Chondrocyte (in vitro differentiated cells): Measurements from ENCODE around the gene FBXO24. TPM values are rescaled to one million over a fixed set of nuclear protein-coding genes. Genes with fewer than 3 reads are reported as not detected.

ENCODE experiments used
- DNase-seq: peaks from one replicate; pipeline ENCODE4 v3.0.0; 2021; ENCODE audit warnings: mixed read lengths, low spot score
- H3K27ac Mint-ChIP-seq: one replicate; pipeline ENCODE4 v1.8.0; 2021; ENCODE audit warnings: mild to moderate bottlenecking, moderate library complexity, mixed read lengths; ENCODE audit not compliant: unreplicated experiment
- H3K27me3 Mint-ChIP-seq: 2 replicates; pipeline ENCODE4 v1.8.0; 2021; ENCODE audit warnings: low read depth, mixed read lengths
- H3K36me3 Mint-ChIP-seq: 2 replicates; pipeline ENCODE4 v1.8.0; 2021; ENCODE audit warnings: low read depth, mixed read lengths
- H3K4me1 Mint-ChIP-seq: 2 replicates; pipeline ENCODE4 v1.8.0; 2021; ENCODE audit warnings: low read depth, mild to moderate bottlenecking, mixed read lengths
- H3K4me3 Mint-ChIP-seq: one replicate; pipeline ENCODE4 v1.8.0; 2021; ENCODE audit warnings: mild to moderate bottlenecking, moderate library complexity, mixed read lengths; ENCODE audit not compliant: unreplicated experiment
- H3K9me3 Mint-ChIP-seq: 2 replicates; pipeline ENCODE4 v1.8.0; 2021; ENCODE audit warnings: low read depth, mixed read lengths
- total RNA-seq: library from RNA; stranded (reverse); gene quantifications from 3 replicates; pipeline ENCODE4 v1.2.1, GENCODE V29; 2021
- TF ChIP-seq, protein P1 (sequence below): fragments of 200-600 bp; sonication (generic); IDR thresholded peaks from 2 replicates; pipeline ENCODE4 v1.5.0; 2021; ENCODE audit warnings: antibody characterized with exemption, mild to moderate bottlenecking, moderate library complexity

FBXO24 gene
- total RNA-seq, 1 donor from 2014 or later = 0.57 TPM

DNA sequence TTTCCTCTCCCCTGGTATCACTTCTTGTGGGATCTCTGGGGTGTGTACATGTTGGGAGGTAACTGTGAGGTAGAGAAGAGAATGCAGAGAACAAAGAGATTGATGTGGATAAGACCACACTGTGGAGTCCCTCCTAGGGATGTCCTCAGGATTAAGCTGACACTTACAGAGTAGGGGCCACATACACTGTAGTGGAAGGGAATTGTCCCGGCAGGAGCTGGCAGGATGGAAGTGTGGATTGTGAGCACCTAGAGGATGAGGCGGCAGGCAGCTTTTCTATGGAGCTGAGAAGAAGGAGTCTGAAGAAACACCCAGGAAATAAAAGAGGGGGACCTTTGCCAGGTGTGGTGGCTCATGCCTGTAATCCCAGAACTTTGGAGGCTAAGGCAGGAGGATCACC lies 33.6 kb upstream of the FBXO24 start:
- no peak overlapping the region for H3K27ac Mint-ChIP-seq

DNA sequence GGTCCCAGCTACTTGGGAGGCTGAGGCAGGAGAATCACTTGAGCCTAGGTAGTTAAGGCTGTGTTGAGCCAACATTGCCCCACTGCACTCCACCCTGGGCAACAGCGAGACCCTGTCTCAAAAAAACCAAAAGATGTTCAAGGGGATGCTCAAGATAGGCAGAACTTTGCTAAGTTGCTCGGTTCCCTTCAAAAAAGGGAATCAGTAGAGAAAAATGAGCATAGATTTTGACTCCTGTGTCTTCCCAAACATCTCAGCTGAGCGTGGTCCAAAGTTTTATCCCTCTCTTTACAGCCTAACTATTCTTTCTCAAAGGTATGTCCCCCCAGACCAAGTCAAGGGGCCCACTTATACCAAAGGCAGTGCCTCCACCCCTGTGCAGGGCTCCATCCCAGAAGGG lies 33.1 kb upstream of the FBXO24 start:
- H3K4me3 Mint-ChIP-seq = no peak overlapping the region
- TF ChIP-seq, protein P1, sequence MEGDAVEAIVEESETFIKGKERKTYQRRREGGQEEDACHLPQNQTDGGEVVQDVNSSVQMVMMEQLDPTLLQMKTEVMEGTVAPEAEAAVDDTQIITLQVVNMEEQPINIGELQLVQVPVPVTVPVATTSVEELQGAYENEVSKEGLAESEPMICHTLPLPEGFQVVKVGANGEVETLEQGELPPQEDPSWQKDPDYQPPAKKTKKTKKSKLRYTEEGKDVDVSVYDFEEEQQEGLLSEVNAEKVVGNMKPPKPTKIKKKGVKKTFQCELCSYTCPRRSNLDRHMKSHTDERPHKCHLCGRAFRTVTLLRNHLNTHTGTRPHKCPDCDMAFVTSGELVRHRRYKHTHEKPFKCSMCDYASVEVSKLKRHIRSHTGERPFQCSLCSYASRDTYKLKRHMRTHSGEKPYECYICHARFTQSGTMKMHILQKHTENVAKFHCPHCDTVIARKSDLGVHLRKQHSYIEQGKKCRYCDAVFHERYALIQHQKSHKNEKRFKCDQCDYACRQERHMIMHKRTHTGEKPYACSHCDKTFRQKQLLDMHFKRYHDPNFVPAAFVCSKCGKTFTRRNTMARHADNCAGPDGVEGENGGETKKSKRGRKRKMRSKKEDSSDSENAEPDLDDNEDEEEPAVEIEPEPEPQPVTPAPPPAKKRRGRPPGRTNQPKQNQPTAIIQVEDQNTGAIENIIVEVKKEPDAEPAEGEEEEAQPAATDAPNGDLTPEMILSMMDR = no peak
- no peaks in the 10 kb centered on the region for H3K27me3 Mint-ChIP-seq
- DNase-seq = no peak
- peaks cover 5% of the 10 kb centered on the region for H3K36me3 Mint-ChIP-seq
- H3K27ac Mint-ChIP-seq = no peak overlapping the region
- no peaks in the 10 kb centered on the region for H3K9me3 Mint-ChIP-seq
- H3K4me1 Mint-ChIP-seq = peaks cover 8% of the 10 kb centered on the region

More for the DNA sequence above, 33.6 kb upstream of the FBXO24 start:
- Mint-ChIP-seq H3K4me3 (no peak overlapping the region), H3K4me1 (peaks cover 13% of the 10 kb centered on the region), H3K27me3 (no peaks in the 10 kb centered on the region), H3K9me3 (no peaks in the 10 kb centered on the region), H3K36me3 (peaks cover 5% of the 10 kb centered on the region)
- TF ChIP-seq, protein P1 = no peak
- no peak for DNase-seq

DNA sequence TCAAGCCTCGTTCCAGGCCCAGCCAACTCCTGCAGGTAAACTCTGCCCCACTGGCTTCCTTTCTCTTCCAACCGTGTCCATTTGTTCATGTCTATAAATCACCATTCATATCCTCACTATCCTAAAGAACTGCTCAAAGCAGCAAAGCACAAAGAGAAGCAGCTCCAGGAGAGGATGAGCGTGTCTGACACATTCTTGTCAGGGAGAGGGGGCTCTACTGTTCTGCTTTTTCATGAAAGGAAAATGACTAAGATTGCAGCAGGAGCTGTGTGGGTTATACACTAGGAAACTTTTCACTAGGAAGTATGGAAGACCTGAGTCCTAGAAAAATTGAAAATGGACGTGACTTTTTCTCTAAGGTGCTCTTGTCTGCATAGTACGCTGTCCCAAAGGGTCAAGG lies 30.4 kb upstream of the FBXO24 start:
- no peak overlapping the region for H3K27ac Mint-ChIP-seq
- DNase-seq = no peak
- H3K4me3 Mint-ChIP-seq = no peak overlapping the region
- H3K4me1 Mint-ChIP-seq = no peaks in the 10 kb centered on the region
- H3K36me3 Mint-ChIP-seq = peaks cover 3% of the 10 kb centered on the region
- H3K27me3 Mint-ChIP-seq = no peaks in the 10 kb centered on the region
- TF ChIP-seq, protein P1 = no peak
- H3K9me3 Mint-ChIP-seq = no peaks in the 10 kb centered on the region

DNA sequence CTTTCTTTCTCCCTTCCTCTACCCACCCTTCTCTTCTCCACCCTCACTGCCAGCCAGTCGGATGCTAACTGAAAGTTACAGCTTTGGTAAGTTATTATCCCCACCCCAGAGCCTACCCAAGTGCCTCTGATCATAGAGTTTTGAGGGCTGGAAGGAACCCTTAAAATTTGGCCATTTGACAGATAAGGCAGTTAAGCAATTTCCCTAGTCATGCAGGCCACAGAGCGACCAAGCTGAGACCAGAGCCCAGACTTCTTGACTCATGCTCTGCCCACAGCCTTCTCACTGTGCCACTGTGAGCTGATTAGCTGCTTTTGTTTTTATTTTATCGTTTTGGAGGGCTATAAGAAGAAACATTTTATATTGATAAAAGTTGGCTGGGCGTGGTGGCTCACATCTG lies 29.6 kb upstream of the FBXO24 start:
- peaks cover 3% of the 10 kb centered on the region for H3K36me3 Mint-ChIP-seq
- no peaks in the 10 kb centered on the region for H3K9me3 Mint-ChIP-seq
- H3K27ac Mint-ChIP-seq = no peak overlapping the region
- H3K4me1 Mint-ChIP-seq = no peaks in the 10 kb centered on the region
- H3K27me3 Mint-ChIP-seq = no peaks in the 10 kb centered on the region
- DNase-seq = no peak
- H3K4me3 Mint-ChIP-seq = no peak overlapping the region
- TF ChIP-seq, protein P1 = no peak

DNA sequence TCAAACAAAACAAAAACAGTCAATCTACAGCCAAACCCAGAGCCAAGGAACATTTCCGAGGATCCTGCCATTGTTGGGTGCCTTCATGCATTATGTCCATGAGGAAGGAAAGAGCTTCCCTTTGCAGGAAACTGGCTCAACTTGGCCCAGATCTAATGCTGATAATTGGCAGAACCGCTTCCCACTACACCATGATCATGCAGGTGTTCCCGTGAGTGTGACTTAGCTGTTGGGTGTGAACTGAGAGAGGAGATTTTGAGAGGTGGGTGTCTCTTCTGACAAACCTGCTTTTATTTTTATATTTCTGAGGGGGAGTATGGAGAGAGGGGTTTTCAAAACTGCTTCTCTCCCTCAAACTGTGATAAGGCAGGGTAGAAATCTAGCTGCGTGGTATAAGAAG lies 27.0 kb upstream of the FBXO24 start:
- H3K27ac Mint-ChIP-seq = no peak overlapping the region
- no peaks in the 10 kb centered on the region for H3K27me3 Mint-ChIP-seq
- TF ChIP-seq, protein P1 = no peak
- H3K36me3 Mint-ChIP-seq = peaks cover 1% of the 10 kb centered on the region
- no peak for DNase-seq
- H3K4me1 Mint-ChIP-seq = no peaks in the 10 kb centered on the region
- no peaks in the 10 kb centered on the region for H3K9me3 Mint-ChIP-seq
- H3K4me3 Mint-ChIP-seq = no peak overlapping the region
